ENCODE data around the gene PRRG2.

The PRRG2 gene

GRCh38 chr19:49588365-49589122 lies 7.4 kb downstream of the PRRG2 start:
- no peak for DNase-seq (ENCODE audit: low read depth in 2 of 2)

- no peak for DNase-seq (ENCODE audit: low read depth in 2 of 2)
Measured at GRCh38 chr19:49589502-49589905, 8.4 kb downstream of the PRRG2 start.

GRCh38 chr19:49590071-49590970 lies 9.2 kb downstream of the PRRG2 start:
- DNase-seq (ENCODE audit: low read depth in 2 of 2) = peak; percentile 86 to 92

- peak; percentile 58 to 61 for DNase-seq (ENCODE audit: low read depth in 2 of 2)
Measured at GRCh38 chr19:49590971-49591730, 10.0 kb downstream of the PRRG2 start, which contains the start of gene PRR12. Gene PRR12, plus strand, starts transcription at chr19:49591182. Its CDS starts 473 bp downstream, at chr19:49591655.

- peak in 1 of 2 donors; percentile 25 for DNase-seq (ENCODE audit: low read depth in 2 of 2)
Measured at GRCh38 chr19:49591731-49592485, 10.8 kb downstream of the PRRG2 start.

GRCh38 chr19:49592486-49593232 lies 11.5 kb downstream of the PRRG2 start:
- DNase-seq (ENCODE audit: low read depth in 2 of 2) = no peak

- DNase-seq (ENCODE audit: low read depth in 2 of 2) = peak; percentile 90 to 95
Measured at GRCh38 chr19:49593233-49594113, 12.4 kb downstream of the PRRG2 start.

GRCh38 chr19:49594157-49594992 lies 13.3 kb downstream of the PRRG2 start:
- no peak for DNase-seq (ENCODE audit: low read depth in 2 of 2)

- DNase-seq (ENCODE audit: low read depth in 2 of 2) = no peak
Measured at GRCh38 chr19:49594993-49595818, 14.1 kb downstream of the PRRG2 start.

GRCh38 chr19:49595819-49596404 lies 14.8 kb downstream of the PRRG2 start:
- DNase-seq (ENCODE audit: low read depth in 2 of 2) = no peak

- DNase-seq (ENCODE audit: low read depth in 2 of 2) = no peak
Measured at GRCh38 chr19:49596407-49596806, 15.3 kb downstream of the PRRG2 start.

- no peak for DNase-seq (ENCODE audit: low read depth in 2 of 2)
Measured at GRCh38 chr19:49596954-49597702, 16.0 kb downstream of the PRRG2 start.

- no peak for DNase-seq (ENCODE audit: low read depth in 2 of 2)
Measured at GRCh38 chr19:49597703-49597974, 16.5 kb downstream of the PRRG2 start.

GRCh38 chr19:49599378-49600295 lies 18.5 kb downstream of the PRRG2 start:
- DNase-seq (ENCODE audit: low read depth in 2 of 2) = no peak

- no peak for DNase-seq (ENCODE audit: low read depth in 2 of 2)
Measured at GRCh38 chr19:49601482-49602038, 20.4 kb downstream of the PRRG2 start.

Data from activated CD4-positive, alpha-beta T cell treated with anti-CD3 and anti-CD28 coated beads for 24 hours (primary cell).